HFFc6 (cell line): ENCODE data around the gene FGGY. TPM values are rescaled to one million over a fixed set of nuclear protein-coding genes. Genes with fewer than 3 reads are reported as not detected.
"Not testable (repeated sequence)": the region's sequence is repeated elsewhere in the genome, so short reads cannot be mapped to it uniquely, and the experiment has no call there.

Source experiments
- DNase-seq: peaks from one replicate; pipeline ENCODE4 v3.0.0-alpha.2; 2018
- H3K27ac Mint-ChIP-seq: 2 replicates; pipeline ENCODE4 v1.8.0; 2020; ENCODE audit warnings: mild to moderate bottlenecking, mixed read lengths
- H3K27me3 Mint-ChIP-seq: 2 replicates; pipeline ENCODE4 v1.8.0; 2021; ENCODE audit warnings: mild to moderate bottlenecking, moderate library complexity, mixed read lengths; ENCODE audit not compliant: insufficient read depth
- H3K36me3 Mint-ChIP-seq: 2 replicates; pipeline ENCODE4 v1.8.0; 2021; ENCODE audit warnings: low read depth, mixed read lengths
- H3K4me1 Mint-ChIP-seq: 2 replicates; pipeline ENCODE4 v1.8.0; 2020; ENCODE audit warnings: low read depth, mixed read lengths
- H3K4me3 Mint-ChIP-seq: 2 replicates; pipeline ENCODE4 v1.8.0; 2020; ENCODE audit warnings: mild to moderate bottlenecking, moderate library complexity, mixed read lengths
- H3K9me3 Mint-ChIP-seq: 2 replicates; pipeline ENCODE4 v1.8.0; 2020; ENCODE audit warnings: mild to moderate bottlenecking, mixed read lengths
- total RNA-seq, 6 experiments: library from RNA; stranded (reverse); fragmentation: NEBNext Ultra II Directional; extraction: Animal tissue kit (Norgen Biotek cat#: 25700); gene quantifications; 2 replicates in 1 of 6; 3 replicates in 5 of 6; pipeline ENCODE4 v1.2.3, GENCODE V29; 2021
- TF ChIP-seq, protein P1 (sequence below): fragments of 200-600 bp; sonication (generic); IDR thresholded peaks from 2 replicates; pipeline ENCODE4 v1.5.0; 2021; ENCODE audit warnings: antibody characterized with exemption, mild to moderate bottlenecking

FGGY gene
- total RNA-seq, 6 experiments from 2014 or later, result 16.4 to 20.1 (median 18.7) TPM

DNA sequence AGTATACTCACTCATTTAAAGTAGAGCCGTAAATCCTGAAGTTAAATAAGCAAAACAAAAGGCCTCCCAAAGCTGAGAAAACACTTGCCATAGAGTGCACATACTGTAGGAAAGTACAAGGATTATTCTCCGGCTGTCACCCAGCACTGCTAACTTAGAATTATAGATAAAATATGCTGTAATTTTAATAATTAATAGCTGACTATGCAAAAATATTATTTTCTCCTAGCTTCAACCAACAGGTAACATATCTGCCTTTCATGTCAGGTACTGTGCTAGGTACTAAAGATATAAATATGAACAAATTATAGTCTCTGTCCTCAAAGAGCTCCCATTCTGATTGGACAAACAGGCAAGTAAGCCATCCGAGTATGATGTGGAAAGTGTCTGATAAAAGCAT is 233.2 kb downstream of the FGGY start:
- TF ChIP-seq, protein P1, sequence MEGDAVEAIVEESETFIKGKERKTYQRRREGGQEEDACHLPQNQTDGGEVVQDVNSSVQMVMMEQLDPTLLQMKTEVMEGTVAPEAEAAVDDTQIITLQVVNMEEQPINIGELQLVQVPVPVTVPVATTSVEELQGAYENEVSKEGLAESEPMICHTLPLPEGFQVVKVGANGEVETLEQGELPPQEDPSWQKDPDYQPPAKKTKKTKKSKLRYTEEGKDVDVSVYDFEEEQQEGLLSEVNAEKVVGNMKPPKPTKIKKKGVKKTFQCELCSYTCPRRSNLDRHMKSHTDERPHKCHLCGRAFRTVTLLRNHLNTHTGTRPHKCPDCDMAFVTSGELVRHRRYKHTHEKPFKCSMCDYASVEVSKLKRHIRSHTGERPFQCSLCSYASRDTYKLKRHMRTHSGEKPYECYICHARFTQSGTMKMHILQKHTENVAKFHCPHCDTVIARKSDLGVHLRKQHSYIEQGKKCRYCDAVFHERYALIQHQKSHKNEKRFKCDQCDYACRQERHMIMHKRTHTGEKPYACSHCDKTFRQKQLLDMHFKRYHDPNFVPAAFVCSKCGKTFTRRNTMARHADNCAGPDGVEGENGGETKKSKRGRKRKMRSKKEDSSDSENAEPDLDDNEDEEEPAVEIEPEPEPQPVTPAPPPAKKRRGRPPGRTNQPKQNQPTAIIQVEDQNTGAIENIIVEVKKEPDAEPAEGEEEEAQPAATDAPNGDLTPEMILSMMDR, result no peak
- Mint-ChIP-seq H3K4me3 (no peak overlapping the region), H3K27ac (no peak overlapping the region), H3K4me1 (peaks cover 10% of the 10 kb centered on the region), H3K36me3 (peaks cover 7% of the 10 kb centered on the region; the same call in 1 of the 2 replicates), H3K9me3 (0 out of 2 replicates have a peak, but pooled peaks cover 4% of the 10 kb centered on the region), H3K27me3 (peaks cover 3% of the 10 kb centered on the region)
- no peak for DNase-seq

DNA sequence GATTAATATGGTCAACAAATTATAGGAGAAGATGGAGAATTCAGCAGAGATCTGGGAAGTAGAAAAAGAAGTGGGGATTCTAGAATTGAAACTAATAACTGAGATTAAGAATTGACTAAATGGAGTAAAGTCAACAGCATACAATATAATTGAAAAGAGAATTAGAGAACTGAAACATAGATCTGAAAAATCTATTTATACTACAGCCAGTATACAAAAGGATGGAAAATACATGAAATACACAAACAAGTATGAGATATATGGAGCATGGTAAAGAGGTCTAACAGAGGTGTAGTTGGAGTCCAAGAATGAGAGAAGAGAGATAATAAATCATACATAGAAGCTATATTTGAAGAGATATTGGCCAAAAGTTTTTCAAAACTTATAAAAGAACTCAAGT is 235.2 kb downstream of the FGGY start:
- TF ChIP-seq, protein P1, result no peak
- H3K9me3 Mint-ChIP-seq, result 0 out of 2 replicates have a peak, but pooled peaks cover 4% of the 10 kb centered on the region
- peaks cover 7% of the 10 kb centered on the region; the same call in 1 of the 2 replicates for H3K36me3 Mint-ChIP-seq
- H3K4me1 Mint-ChIP-seq, result no peaks in the 10 kb centered on the region
- no peak overlapping the region for H3K4me3 Mint-ChIP-seq
- no peak for DNase-seq
- no peak overlapping the region for H3K27ac Mint-ChIP-seq
- H3K27me3 Mint-ChIP-seq, result peaks cover 3% of the 10 kb centered on the region

DNA sequence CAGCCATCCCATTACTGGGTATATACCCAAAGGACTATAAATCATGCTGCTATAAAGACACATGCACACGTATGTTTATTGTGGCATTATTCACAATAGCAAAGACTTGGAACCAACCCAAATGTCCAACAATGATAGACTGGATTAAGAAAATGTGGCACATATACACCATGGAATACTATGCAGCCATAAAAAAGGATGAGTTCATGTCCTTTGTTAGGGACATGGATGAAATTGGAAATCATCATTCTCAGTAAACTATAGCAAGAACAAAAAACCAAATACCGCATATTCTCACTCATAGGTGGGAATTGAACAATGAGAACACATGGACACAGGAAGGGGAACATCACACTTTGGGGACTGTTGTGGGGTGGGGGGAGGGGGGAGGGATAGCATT is 241.6 kb downstream of the FGGY start:
- H3K36me3 Mint-ChIP-seq, H3K4me3 Mint-ChIP-seq: not testable (repeated sequence)

DNA sequence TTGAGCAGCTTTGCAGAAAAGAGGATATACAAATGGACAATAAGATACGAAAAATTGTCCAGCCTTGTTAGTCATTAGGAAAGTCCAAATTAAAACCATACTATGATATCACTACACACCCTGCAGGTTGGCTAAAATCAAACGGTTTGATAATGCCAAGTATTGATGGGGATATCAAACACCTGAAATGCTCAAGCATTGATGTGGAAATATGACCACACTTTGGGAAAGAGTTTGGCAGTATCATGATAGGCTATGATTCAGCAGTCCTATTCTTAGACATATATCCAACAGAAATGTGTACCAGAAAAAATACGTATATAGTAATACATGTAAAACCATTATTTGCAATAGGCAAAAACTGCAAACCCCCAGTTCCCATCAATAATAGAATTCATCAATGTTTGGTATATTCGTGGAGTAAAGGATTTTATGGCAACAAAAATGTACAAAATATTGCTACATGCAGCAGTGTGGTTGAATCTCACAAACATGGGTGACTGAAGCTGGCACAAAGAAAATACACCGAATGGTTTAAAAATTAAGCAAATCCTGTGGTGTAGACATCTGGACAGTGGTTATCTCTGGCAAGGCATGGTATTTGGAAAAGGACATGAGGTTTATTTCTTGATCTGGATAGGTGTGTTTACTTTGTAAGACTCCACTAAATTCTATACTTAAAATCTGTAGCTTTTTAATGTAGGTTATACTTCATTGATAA is 243.2 kb downstream of the FGGY start:
- H3K9me3 Mint-ChIP-seq, result no peaks in the 10 kb centered on the region
- TF ChIP-seq, protein P1, result no peak
- no peak overlapping the region for H3K27ac Mint-ChIP-seq
- H3K4me3 Mint-ChIP-seq, result no peak overlapping the region
- H3K36me3 Mint-ChIP-seq, result no peaks in the 10 kb centered on the region
- DNase-seq, result no peak
- peaks cover 5% of the 10 kb centered on the region; the same call in 1 of the 2 replicates for H3K4me1 Mint-ChIP-seq
- H3K27me3 Mint-ChIP-seq, result peaks cover 2% of the 10 kb centered on the region

More for the DNA sequence above, 241.6 kb downstream of the FGGY start:
- not testable (repeated sequence) for H3K27ac Mint-ChIP-seq, H3K27me3 Mint-ChIP-seq, H3K4me1 Mint-ChIP-seq, DNase-seq, H3K9me3 Mint-ChIP-seq

DNA sequence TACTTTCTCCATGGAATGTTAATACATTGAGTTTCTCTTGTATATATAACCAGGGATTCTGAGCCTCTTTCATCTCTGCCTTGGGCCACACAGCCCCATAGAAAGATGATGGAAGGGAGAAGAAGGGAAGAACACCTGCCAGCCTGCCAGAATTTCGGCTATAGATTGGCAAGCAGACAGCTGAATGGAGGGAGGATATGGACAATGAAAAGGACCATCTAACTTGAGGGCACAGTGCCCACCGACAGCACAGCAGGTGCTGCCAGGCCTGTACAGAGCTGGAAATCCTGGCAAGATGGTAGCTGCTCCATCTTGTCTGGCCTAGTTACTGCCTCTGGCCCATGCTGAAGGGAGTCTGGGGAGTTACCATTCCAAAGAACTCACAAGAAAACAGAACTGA is 244.3 kb downstream of the FGGY start:
- Mint-ChIP-seq H3K36me3 (no peaks in the 10 kb centered on the region), H3K27ac (no peak overlapping the region), H3K9me3 (no peaks in the 10 kb centered on the region), H3K27me3 (peaks cover 2% of the 10 kb centered on the region), H3K4me1 (peaks cover 5% of the 10 kb centered on the region; the same call in 1 of the 2 replicates), H3K4me3 (no peak overlapping the region)
- DNase-seq, result no peak
- TF ChIP-seq, protein P1, result no peak

DNA sequence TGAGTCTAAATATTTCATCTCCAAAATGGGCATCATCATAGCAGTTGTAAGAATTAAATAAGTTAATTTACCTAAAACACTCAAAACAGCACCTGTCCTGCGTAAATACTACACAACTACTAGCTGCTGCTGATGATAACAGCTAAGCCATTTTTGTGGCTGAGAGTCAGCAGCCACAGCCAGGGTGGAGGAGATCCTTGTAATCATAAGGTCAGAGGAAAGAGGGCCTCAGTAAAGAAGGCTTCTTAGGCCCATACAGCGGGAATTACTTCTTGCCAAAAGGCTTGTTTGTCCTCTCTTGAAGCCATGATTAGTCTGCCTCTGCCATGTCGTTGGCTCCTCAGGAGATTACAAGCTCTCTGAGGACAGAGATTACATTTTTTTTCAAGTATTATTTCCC is 245.0 kb downstream of the FGGY start:
- no peak for DNase-seq
- Mint-ChIP-seq H3K9me3 (no peaks in the 10 kb centered on the region), H3K27me3 (peaks cover 2% of the 10 kb centered on the region), H3K27ac (no peak overlapping the region), H3K36me3 (no peaks in the 10 kb centered on the region), H3K4me1 (peaks cover 5% of the 10 kb centered on the region; the same call in 1 of the 2 replicates), H3K4me3 (no peak overlapping the region)
- TF ChIP-seq, protein P1, result no peak
